GM20000 (cell line): Measurements from ENCODE around the gene DPM2.

Experiments
- DNase-seq: peaks from one replicate; pipeline ENCODE4 v3.0.0; 2012; ENCODE audit warnings: low spot score
- TF ChIP-seq, protein P1 (sequence below): IDR thresholded peaks from 2 replicates; pipeline ENCODE4 v1.5.1; 2012; ENCODE audit warnings: mild to moderate bottlenecking, control low read depth; ENCODE audit errors: extremely low read depth, missing control alignments

DPM2 gene

DNA sequence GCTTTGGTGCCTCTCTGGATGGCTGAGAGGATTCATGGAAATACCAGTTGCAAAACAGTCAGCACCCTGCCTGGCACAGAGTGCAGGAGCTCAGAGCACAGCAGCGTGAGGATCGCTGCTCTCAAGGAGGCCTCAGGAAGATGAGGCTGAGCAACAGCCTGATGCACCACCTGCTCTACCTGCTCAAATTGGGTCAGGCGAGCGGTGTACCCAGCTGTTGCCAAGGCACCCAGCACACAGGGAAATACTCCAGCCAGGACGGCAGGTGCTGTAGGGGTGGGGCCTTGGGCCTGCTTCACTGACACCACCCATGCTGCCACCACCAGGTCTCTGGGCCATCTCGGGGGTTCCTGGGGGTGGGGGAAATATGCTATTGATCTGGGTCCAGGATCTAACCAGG, 38.8 kb upstream of the DPM2 start:
- TF ChIP-seq, protein P1, sequence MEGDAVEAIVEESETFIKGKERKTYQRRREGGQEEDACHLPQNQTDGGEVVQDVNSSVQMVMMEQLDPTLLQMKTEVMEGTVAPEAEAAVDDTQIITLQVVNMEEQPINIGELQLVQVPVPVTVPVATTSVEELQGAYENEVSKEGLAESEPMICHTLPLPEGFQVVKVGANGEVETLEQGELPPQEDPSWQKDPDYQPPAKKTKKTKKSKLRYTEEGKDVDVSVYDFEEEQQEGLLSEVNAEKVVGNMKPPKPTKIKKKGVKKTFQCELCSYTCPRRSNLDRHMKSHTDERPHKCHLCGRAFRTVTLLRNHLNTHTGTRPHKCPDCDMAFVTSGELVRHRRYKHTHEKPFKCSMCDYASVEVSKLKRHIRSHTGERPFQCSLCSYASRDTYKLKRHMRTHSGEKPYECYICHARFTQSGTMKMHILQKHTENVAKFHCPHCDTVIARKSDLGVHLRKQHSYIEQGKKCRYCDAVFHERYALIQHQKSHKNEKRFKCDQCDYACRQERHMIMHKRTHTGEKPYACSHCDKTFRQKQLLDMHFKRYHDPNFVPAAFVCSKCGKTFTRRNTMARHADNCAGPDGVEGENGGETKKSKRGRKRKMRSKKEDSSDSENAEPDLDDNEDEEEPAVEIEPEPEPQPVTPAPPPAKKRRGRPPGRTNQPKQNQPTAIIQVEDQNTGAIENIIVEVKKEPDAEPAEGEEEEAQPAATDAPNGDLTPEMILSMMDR = no peak
- no peak for DNase-seq

DNA sequence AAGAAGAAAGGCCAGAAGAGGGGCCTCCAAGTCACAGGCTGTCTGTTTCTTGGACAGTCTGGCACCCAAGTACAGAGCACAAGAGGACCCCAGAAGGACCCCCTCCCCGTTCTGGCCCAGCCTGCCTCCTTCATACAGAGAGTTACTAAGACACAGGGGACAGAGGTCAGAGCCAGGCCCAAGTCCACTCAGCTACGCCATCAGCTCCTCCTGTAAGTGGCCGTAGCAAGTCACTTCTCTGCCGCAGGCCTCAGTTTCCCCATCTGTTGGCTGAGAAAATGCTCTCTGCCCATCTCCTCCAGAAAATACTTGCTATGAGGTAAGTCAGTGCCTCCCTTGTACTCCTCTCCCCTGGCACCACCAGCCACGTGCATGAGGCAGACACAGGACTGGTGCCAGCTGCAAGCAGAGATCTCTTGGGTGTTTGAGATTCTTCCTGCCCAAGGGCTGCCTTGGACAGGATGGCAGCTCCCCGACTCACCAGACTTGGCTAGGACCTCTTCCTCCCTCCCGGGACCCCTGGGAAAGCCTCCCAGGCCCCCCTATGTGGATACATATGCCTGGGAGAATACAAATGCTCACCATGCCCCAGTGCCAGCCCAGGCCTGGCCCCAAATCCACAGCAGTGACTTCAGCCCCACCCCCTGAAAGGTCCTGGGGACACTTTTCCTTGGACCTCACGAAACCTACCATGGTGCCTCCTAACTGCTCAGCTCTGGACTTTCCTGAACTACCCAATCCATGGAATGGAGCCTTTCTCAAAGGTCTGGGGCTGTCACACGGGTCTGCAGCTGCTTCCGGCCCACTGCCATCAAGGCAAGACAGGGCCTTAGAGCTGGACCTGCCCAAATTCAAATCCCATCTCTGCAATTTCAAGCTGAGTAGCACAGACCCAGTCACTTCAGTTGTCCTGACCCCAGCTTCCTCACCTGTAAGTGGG, 38.0 kb upstream of the DPM2 start:
- DNase-seq = no peak
- TF ChIP-seq, protein P1 = no peak

DNA sequence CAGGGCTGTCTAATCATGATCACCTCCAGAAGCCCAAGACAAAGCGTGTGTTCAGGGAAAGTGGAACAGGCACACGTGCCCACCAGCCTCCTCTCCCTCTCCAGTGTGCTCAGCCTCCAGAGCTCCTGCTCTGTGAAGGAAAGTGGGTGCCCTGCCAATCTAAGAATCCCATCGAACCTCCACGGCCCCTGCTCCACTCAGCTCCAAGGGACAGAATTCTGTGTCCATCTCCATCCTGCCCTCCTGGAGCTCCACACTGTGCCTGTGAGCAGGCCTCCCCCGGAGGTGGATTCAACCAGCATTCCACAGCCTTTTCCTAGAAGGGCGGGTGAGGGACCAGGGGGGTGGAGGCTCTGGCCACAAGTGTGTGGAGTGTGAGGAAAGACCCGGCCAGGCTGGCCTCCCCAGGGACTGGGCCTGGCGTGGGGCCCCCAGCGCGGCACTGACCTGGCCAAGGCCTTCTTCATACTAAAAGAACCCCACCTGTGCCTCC, 37.2 kb upstream of the DPM2 start:
- TF ChIP-seq, protein P1 = no peak
- DNase-seq = no peak

DNA sequence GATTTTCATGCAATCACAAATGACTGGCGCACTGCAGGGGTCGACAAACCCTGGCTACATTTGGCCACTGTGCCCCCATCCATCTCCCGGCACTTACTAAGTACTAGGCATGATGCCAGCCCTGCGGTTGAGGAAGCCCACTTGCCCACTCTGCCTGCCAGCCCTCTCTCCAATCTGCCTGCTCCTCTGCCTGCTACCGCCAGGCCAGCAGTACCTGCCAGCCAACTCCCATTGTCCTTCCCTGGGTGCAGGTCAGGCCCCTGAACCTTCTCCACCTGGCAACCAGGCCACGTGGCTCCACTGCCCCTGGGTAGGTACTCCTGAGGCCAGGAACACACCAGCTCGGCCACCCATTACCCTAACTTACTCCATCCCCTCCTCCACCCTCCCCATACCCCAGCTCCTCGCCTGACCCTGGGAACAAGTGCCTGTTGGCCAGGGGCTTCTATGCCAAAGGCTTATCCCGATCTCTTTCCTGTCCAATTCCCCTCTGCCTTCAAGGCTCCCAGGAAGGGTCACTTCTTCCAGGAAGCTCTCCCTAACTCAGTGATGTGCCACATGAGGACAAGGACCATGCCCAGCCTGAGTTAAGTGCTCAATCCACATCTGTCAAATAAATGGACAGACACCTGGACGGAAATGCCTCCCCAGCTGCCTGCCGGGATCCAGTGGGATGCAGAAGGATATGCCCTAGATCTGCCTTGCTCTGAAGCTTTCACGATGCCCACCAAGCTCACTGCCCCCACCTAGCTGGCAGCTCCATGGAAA, 36.5 kb upstream of the DPM2 start:
- TF ChIP-seq, protein P1 = no peak
- DNase-seq = no peak

DNA sequence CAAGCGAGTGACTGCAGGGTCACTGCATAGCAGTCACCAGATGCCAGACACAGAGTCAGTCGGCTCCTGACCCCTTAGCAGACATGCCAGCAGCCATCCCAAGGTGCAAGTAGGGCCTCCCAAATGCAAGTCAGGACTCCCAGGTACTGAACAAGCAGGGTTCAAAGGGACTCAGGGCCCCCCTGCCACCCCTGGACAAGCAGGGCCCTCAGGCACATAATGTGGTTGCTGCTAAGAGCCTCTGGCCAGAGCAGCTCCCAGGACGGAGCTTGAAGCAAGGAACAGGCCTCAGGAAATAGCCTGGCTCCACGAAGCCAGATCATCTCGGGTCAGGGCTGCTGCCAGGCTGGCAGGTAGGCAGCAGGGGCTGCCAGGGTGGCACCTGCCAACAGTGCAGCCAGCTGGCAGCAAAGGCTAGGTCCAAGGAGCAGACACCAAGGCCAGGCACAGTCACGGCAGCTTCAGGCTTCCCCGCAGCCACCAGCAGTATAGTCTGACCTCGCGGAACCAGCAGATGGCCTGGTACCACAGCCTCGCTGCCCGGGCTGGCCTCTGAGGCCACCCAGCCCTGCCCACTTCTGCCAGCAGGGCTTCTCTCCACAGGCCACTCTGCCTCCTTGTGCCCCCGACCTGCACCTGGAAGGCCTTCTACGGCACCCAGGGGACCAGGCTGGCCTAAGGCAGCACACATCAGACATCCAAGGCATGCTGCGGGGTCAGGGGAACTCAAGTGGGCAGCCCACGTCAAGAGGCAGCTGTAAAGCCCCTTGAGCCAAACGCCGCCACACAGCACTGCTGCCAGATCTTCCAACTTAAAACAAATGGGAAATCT, 35.7 kb upstream of the DPM2 start:
- TF ChIP-seq, protein P1 = no peak

DNA sequence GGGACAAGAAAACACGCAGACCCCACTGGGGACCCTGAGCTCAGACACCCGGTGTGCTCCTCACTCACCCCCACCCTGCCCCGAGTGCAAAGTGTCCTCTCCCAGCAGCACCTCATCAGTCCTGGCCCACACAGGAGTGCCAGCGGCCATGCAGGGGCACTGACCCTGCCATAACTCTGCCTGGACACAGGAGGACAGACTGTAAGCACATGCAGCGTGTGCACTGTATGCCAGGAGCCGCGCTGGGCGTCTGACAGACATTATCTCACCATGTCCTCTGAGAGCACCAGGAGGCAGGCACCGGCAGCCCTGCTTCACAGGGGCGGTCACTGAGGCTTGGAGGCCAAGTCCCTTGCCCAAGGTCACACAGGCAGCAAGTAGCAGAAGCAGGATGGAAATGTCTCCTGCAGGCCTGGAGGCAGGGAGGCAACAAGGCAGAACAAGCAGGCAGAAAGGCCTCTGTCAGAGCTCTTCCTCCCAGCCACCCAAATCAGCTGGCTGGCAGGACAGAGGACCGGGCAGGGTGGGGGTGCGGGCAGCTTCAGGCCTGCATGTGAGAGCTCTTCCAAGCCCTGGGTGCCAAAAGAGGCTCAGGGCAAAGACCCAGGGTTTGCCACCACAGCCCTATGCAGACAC, 34.7 kb upstream of the DPM2 start:
- TF ChIP-seq, protein P1 = no peak
- DNase-seq = no peak

More for the DNA sequence above, 35.7 kb upstream of the DPM2 start:
- no peak for DNase-seq
